GM13976 (cell line): ENCODE results near the gene TMEM255B.

ENCODE experiments used
- DNase-seq: peaks from one replicate; pipeline ENCODE4 v3.0.0; 2012; ENCODE audit warnings: low spot score
- CTCF ChIP-seq: IDR thresholded peaks from 2 replicates; pipeline ENCODE4 v1.5.1; 2012; ENCODE audit warnings: borderline replicate concordance, mild to moderate bottlenecking; ENCODE audit not compliant: insufficient read depth; ENCODE audit errors: extremely low read depth, missing control alignments, control extremely low read depth
- in situ Hi-C: fragments of 300-500 bp; cut with MboI; formaldehyde crosslinking; loops from one replicate; pipeline ENCODE4 v1.12.0; 2022; ENCODE audit warnings: low sequenced_read_pairs, mixed read lengths, inconsistent platforms; ENCODE audit not compliant: unreplicated experiment

TMEM255B gene

GRCh38 chr13:113740661-113741060 lies 18.4 kb upstream of the TMEM255B start:
- in situ Hi-C loops, result no loop called here
- DNase-seq, result no peak
- no peak for TF ChIP-seq CTCF

GRCh38 chr13:113741191-113741668 lies 17.8 kb upstream of the TMEM255B start:
- DNase-seq, result no peak
- no peak for TF ChIP-seq CTCF
- in situ Hi-C loops, result no loop called here

- no peak for TF ChIP-seq CTCF
- no peak for DNase-seq
- in situ Hi-C loops, result no loop called here
Observed at GRCh38 chr13:113742000-113742441, 17.0 kb upstream of the TMEM255B start.

GRCh38 chr13:113742445-113743120 lies 16.4 kb upstream of the TMEM255B start:
- in situ Hi-C loops, result no loop called here
- no peak for DNase-seq
- no peak for TF ChIP-seq CTCF

GRCh38 chr13:113743366-113744195 lies 15.4 kb upstream of the TMEM255B start:
- in situ Hi-C loops, result no loop called here
- no peak for DNase-seq
- no peak for TF ChIP-seq CTCF

- in situ Hi-C loops, result no loop called here
- DNase-seq, result no peak
- no peak for TF ChIP-seq CTCF
Observed at GRCh38 chr13:113744197-113745000, 14.6 kb upstream of the TMEM255B start.
